GM23338 (cell line): ENCODE measurements around the gene C3AR1. TPM values are rescaled to one million over a fixed set of nuclear protein-coding genes. Genes with fewer than 3 reads are reported as not detected.

ENCODE experiments used
- ATAC-seq: fragments of 200-7000 bp; cut with Tn5 transposase; 3 replicates; pipeline ENCODE4 v1.9.1; 2020
- DNase-seq: peaks from one replicate; pipeline ENCODE4 v3.0.0-alpha.2; 2015; ENCODE audit warnings: low spot score
- H2AFZ ChIP-seq: fragments of 200-600 bp; sonication (generic); 2 replicates; pipeline ENCODE4 v1.8.0; 2016; ENCODE audit warnings: antibody characterized with exemption, mild to moderate bottlenecking, moderate library complexity
- H3F3A ChIP-seq: fragments of 200-600 bp; sonication (generic); replicated peaks from 2 replicates; pipeline ENCODE4 v1.8.0; 2017; ENCODE audit warnings: antibody characterized with exemption, mixed run types, low read depth
- H3K27ac ChIP-seq: fragments of 200-600 bp; sonication (generic); 2 replicates; pipeline ENCODE4 v1.6.1; 2016; ENCODE audit warnings: low read depth
- H3K27me3 ChIP-seq: fragments of 200-600 bp; sonication (generic); 2 replicates; pipeline ENCODE4 v1.8.0; 2016; ENCODE audit warnings: mild to moderate bottlenecking, mixed run types, moderate library complexity; ENCODE audit not compliant: insufficient read depth
- H3K36me3 ChIP-seq: fragments of 200-600 bp; sonication (generic); 2 replicates; pipeline ENCODE4 v1.8.0; 2016; ENCODE audit warnings: mild to moderate bottlenecking; ENCODE audit not compliant: insufficient read depth
- H3K4me1 ChIP-seq: fragments of 200-600 bp; sonication (generic); 2 replicates; pipeline ENCODE4 v1.8.0; 2016; ENCODE audit warnings: mild to moderate bottlenecking, moderate library complexity; ENCODE audit not compliant: insufficient read depth
- H3K4me2 ChIP-seq: fragments of 200-600 bp; sonication (generic); 2 replicates; pipeline ENCODE4 v1.7.1; 2017; ENCODE audit warnings: mixed run types
- H3K4me3 ChIP-seq: fragments of 200-600 bp; sonication (generic); 2 replicates; pipeline ENCODE4 v1.6.1; 2016; ENCODE audit warnings: mixed run types
- H3K79me2 ChIP-seq: fragments of 200-600 bp; sonication (generic); replicated peaks from 2 replicates; pipeline ENCODE4 v1.8.0; 2017; ENCODE audit warnings: mild to moderate bottlenecking; ENCODE audit not compliant: insufficient read depth
- H3K9me2 ChIP-seq: fragments of 200-600 bp; sonication (generic); 2 replicates; pipeline ENCODE4 v1.8.0; 2017; ENCODE audit not compliant: insufficient read depth
- H4K20me1 ChIP-seq: fragments of 200-600 bp; sonication (generic); replicated peaks from 2 replicates; pipeline ENCODE4 v1.8.0; 2017; ENCODE audit warnings: mild to moderate bottlenecking; ENCODE audit not compliant: insufficient read depth
- H3K27ac Mint-ChIP-seq: 2 replicates; pipeline ENCODE4 v1.8.0; 2020; ENCODE audit warnings: inconsistent platforms, mild to moderate bottlenecking, moderate library complexity, mixed read lengths
- H3K27me3 Mint-ChIP-seq: 3 replicates; pipeline ENCODE4 v1.8.0; 2022; ENCODE audit warnings: low read depth, mild to moderate bottlenecking, moderate library complexity, mixed read lengths, inconsistent platforms; ENCODE audit not compliant: insufficient read depth, poor library complexity
- H3K36me3 Mint-ChIP-seq: 3 replicates; pipeline ENCODE4 v1.8.0; 2021; ENCODE audit warnings: low read depth, mild to moderate bottlenecking, inconsistent platforms, moderate library complexity, mixed read lengths
- H3K4me1 Mint-ChIP-seq: 3 replicates; pipeline ENCODE4 v1.8.0; 2020; ENCODE audit warnings: mild to moderate bottlenecking, inconsistent platforms, mixed read lengths
- H3K4me3 Mint-ChIP-seq: 3 replicates; pipeline ENCODE4 v1.8.0; 2021; ENCODE audit warnings: moderate library complexity, mild to moderate bottlenecking, inconsistent platforms, mixed read lengths
- H3K9me3 Mint-ChIP-seq: 3 replicates; pipeline ENCODE4 v1.8.0; 2020; ENCODE audit warnings: moderate library complexity, mild to moderate bottlenecking, inconsistent platforms, mixed read lengths
- EZH2 ChIP-seq: fragments of 200-600 bp; sonication (generic); IDR thresholded peaks from one replicate; pipeline ENCODE4 v1.8.0; 2017; ENCODE audit warnings: antibody characterized with exemption, mild to moderate bottlenecking, low read depth; ENCODE audit not compliant: unreplicated experiment
- EZH2phosphoT487 ChIP-seq: fragments of 200-600 bp; sonication (generic); IDR thresholded peaks from one replicate; pipeline ENCODE4 v1.8.1; 2018; ENCODE audit warnings: antibody characterized with exemption; ENCODE audit not compliant: unreplicated experiment
- NANOG ChIP-seq: IDR thresholded peaks from 2 replicates; pipeline ENCODE4 v1.6.1; 2016; ENCODE audit warnings: antibody characterized with exemption, borderline replicate concordance
- POLR2AphosphoS5 ChIP-seq: IDR thresholded peaks from 2 replicates; pipeline ENCODE4 v1.6.1; 2016; ENCODE audit warnings: antibody characterized with exemption, low read depth
- ZNF114 ChIP-seq: fragments of 250-450 bp; sonication (Bioruptor Pico); IDR thresholded peaks from 2 replicates; pipeline ENCODE4 v1.5.0; 2020; ENCODE audit warnings: mild to moderate bottlenecking, moderate library complexity
- ZNF331 ChIP-seq: fragments of 250-450 bp; sonication (Bioruptor Pico); IDR thresholded peaks from 2 replicates; pipeline ENCODE4 v1.5.0; 2020; ENCODE audit warnings: low read depth, mild to moderate bottlenecking, moderate library complexity
- polyA plus RNA-seq: library from polyadenylated mRNA; unstranded; fragments of >200 nt; fragmentation: Nextera tagmentation; extraction: Ambion mirVana; gene quantifications from 2 replicates; pipeline ENCODE4 v1.2.1, GENCODE V29; 2016
- total RNA-seq: library from RNA; depleted of rRNA; stranded (reverse); fragments of >200 nt; shearing (Covaris generic); gene quantifications from 2 replicates; pipeline ENCODE4 v1.2.3, GENCODE V29; 2014
- TF ChIP-seq, protein P1 (sequence below): fragments of 250-450 bp; sonication (Bioruptor Pico); IDR thresholded peaks from 2 replicates; pipeline ENCODE4 v1.5.0; 2020; ENCODE audit warnings: mild to moderate bottlenecking, moderate library complexity
- TF ChIP-seq, protein P2 (sequence below): IDR thresholded peaks from 2 replicates; pipeline ENCODE4 v1.6.1; 2016; ENCODE audit warnings: antibody characterized with exemption
- TF ChIP-seq, protein P3 (sequence below), 2 experiments: fragments of 200-600 bp in 1 of 2; sonication (generic) in 1 of 2; conservative IDR thresholded peaks; 2 replicates each; pipeline versions ENCODE4 v1.5.1 to v1.6.1; 2016 to 2017; ENCODE audit warnings: antibody characterized with exemption in 2 of 2, low read depth in 2 of 2, mild to moderate bottlenecking in 2 of 2, moderate library complexity in 1 of 2

The C3AR1 gene
- total and polyA plus RNA-seq, 2 experiments from 2014 or later: not detected

DNA sequence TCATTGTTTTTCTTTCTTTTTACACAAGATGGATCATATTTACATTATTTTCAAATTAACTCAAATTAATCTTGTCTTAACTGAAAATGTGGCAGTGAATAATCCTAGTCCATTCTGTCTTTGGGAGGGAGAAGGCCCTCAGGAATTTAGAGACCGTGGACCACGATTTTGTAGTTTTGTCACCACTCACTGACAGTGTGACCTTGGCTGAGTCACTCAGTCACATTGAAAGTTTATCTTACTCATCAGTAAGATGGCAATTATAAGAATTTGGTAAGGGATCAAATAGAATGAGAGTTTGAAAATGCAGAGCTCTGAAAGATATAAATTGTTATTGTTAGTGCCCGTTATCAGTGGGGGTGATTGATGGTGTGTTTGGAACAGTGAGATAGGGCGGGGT lies 17.3 kb downstream of the C3AR1 start:
- H4K20me1 ChIP-seq: no peaks in the 10 kb centered on the region; the same call in 1 of the 2 replicates
- TF ChIP-seq, protein P1, sequence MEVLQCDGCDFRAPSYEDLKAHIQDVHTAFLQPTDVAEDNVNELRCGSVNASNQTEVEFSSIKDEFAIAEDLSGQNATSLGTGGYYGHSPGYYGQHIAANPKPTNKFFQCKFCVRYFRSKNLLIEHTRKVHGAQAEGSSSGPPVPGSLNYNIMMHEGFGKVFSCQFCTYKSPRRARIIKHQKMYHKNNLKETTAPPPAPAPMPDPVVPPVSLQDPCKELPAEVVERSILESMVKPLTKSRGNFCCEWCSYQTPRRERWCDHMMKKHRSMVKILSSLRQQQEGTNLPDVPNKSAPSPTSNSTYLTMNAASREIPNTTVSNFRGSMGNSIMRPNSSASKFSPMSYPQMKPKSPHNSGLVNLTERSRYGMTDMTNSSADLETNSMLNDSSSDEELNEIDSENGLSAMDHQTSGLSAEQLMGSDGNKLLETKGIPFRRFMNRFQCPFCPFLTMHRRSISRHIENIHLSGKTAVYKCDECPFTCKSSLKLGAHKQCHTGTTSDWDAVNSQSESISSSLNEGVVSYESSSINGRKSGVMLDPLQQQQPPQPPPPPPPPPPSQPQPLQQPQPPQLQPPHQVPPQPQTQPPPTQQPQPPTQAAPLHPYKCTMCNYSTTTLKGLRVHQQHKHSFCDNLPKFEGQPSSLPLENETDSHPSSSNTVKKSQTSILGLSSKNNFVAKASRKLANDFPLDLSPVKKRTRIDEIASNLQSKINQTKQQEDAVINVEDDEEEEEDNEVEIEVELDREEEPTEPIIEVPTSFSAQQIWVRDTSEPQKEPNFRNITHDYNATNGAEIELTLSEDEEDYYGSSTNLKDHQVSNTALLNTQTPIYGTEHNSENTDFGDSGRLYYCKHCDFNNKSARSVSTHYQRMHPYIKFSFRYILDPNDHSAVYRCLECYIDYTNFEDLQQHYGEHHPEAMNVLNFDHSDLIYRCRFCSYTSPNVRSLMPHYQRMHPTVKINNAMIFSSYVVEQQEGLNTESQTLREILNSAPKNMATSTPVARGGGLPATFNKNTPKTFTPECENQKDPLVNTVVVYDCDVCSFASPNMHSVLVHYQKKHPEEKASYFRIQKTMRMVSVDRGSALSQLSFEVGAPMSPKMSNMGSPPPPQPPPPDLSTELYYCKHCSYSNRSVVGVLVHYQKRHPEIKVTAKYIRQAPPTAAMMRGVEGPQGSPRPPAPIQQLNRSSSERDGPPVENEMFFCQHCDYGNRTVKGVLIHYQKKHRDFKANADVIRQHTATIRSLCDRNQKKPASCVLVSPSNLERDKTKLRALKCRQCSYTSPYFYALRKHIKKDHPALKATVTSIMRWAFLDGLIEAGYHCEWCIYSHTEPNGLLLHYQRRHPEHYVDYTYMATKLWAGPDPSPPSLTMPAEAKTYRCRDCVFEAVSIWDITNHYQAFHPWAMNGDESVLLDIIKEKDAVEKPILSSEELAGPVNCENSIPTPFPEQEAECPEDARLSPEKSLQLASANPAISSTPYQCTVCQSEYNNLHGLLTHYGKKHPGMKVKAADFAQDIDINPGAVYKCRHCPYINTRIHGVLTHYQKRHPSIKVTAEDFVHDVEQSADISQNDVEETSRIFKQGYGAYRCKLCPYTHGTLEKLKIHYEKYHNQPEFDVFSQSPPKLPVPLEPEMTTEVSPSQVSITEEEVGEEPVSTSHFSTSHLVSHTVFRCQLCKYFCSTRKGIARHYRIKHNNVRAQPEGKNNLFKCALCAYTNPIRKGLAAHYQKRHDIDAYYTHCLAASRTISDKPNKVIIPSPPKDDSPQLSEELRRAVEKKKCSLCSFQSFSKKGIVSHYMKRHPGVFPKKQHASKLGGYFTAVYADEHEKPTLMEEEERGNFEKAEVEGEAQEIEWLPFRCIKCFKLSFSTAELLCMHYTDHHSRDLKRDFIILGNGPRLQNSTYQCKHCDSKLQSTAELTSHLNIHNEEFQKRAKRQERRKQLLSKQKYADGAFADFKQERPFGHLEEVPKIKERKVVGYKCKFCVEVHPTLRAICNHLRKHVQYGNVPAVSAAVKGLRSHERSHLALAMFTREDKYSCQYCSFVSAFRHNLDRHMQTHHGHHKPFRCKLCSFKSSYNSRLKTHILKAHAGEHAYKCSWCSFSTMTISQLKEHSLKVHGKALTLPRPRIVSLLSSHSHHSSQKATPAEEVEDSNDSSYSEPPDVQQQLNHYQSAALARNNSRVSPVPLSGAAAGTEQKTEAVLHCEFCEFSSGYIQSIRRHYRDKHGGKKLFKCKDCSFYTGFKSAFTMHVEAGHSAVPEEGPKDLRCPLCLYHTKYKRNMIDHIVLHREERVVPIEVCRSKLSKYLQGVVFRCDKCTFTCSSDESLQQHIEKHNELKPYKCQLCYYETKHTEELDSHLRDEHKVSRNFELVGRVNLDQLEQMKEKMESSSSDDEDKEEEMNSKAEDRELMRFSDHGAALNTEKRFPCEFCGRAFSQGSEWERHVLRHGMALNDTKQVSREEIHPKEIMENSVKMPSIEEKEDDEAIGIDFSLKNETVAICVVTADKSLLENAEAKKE (CRISPR knock-in tag): no peak
- TF ChIP-seq EZH2phosphoT487: no peak
- H3K9me3 Mint-ChIP-seq: no peaks in the 10 kb centered on the region
- no peaks in the 10 kb centered on the region for H3K4me1 Mint-ChIP-seq
- DNase-seq: no peak
- H3K4me3 Mint-ChIP-seq: no peak overlapping the region
- no peaks in the 10 kb centered on the region for H3K27me3 ChIP-seq
- no peak overlapping the region for H3K27ac Mint-ChIP-seq
- no peak overlapping the region for H3K4me3 ChIP-seq
- H2AFZ ChIP-seq: no peak overlapping the region
- no peak for ATAC-seq
- H3K36me3 ChIP-seq: peaks cover 11% of the 10 kb centered on the region
- H3F3A ChIP-seq: no peaks in the 10 kb centered on the region
- 0 out of 2 replicates have a peak overlapping the region, but pooled peaks have one; percentile 17 for H3K27ac ChIP-seq
- H3K9me2 ChIP-seq: no peaks in the 10 kb centered on the region
- H3K36me3 Mint-ChIP-seq: peaks cover 37% of the 10 kb centered on the region
- H3K79me2 ChIP-seq: no peaks in the 10 kb centered on the region
- H3K27me3 Mint-ChIP-seq: peaks cover 5% of the 10 kb centered on the region
- H3K4me1 ChIP-seq: no peaks in the 10 kb centered on the region
- no peak overlapping the region for H3K4me2 ChIP-seq

DNA sequence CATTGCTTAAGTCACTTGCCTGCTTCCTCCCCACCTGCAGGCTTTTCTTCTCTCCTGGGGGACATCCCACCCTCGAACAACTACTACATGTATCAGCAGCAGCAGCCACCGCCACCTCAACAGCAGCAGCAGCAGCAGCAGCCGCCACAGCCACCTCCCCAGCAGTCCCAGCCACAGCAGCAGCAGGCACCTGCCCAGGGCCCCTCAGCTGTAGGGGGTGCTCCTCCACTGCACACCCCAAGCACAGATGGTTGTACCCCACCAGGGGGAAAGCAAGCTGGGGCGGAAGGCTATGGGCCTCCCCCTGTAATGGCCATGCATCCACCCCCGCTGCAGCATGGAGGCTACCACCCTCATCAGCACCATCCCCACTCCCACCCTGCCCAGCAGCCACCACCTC lies 18.3 kb downstream of the C3AR1 start:
- Histone ChIP-seq H3K4me1 (no peaks in the 10 kb centered on the region), H3K36me3 (peaks cover 20% of the 10 kb centered on the region), H3K4me2 (no peak overlapping the region), H2AFZ (no peak overlapping the region), H3K27ac (no peak overlapping the region), H4K20me1 (no peaks in the 10 kb centered on the region; the same call in 1 of the 2 replicates), H3F3A (no peaks in the 10 kb centered on the region), H3K4me3 (no peak overlapping the region), H3K79me2 (no peaks in the 10 kb centered on the region), H3K27me3 (no peaks in the 10 kb centered on the region), H3K9me2 (no peaks in the 10 kb centered on the region)
- H3K27ac Mint-ChIP-seq: no peak overlapping the region
- peaks cover 5% of the 10 kb centered on the region for H3K27me3 Mint-ChIP-seq
- H3K4me3 Mint-ChIP-seq: no peak overlapping the region
- peaks cover 43% of the 10 kb centered on the region for H3K36me3 Mint-ChIP-seq
- H3K4me1 Mint-ChIP-seq: no peaks in the 10 kb centered on the region
- DNase-seq (no peak), ATAC-seq (no peak)
- no peaks in the 10 kb centered on the region for H3K9me3 Mint-ChIP-seq
- TF ChIP-seq EZH2: no peak
- TF ChIP-seq, protein P2, sequence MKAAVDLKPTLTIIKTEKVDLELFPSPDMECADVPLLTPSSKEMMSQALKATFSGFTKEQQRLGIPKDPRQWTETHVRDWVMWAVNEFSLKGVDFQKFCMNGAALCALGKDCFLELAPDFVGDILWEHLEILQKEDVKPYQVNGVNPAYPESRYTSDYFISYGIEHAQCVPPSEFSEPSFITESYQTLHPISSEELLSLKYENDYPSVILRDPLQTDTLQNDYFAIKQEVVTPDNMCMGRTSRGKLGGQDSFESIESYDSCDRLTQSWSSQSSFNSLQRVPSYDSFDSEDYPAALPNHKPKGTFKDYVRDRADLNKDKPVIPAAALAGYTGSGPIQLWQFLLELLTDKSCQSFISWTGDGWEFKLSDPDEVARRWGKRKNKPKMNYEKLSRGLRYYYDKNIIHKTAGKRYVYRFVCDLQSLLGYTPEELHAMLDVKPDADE: no peak
- TF ChIP-seq ZNF331 (CRISPR knock-in tag): no peak
- no peak for TF ChIP-seq ZNF114 (CRISPR knock-in tag)
- no peak for TF ChIP-seq POLR2AphosphoS5
- no peak for TF ChIP-seq NANOG
- TF ChIP-seq, protein P3, sequence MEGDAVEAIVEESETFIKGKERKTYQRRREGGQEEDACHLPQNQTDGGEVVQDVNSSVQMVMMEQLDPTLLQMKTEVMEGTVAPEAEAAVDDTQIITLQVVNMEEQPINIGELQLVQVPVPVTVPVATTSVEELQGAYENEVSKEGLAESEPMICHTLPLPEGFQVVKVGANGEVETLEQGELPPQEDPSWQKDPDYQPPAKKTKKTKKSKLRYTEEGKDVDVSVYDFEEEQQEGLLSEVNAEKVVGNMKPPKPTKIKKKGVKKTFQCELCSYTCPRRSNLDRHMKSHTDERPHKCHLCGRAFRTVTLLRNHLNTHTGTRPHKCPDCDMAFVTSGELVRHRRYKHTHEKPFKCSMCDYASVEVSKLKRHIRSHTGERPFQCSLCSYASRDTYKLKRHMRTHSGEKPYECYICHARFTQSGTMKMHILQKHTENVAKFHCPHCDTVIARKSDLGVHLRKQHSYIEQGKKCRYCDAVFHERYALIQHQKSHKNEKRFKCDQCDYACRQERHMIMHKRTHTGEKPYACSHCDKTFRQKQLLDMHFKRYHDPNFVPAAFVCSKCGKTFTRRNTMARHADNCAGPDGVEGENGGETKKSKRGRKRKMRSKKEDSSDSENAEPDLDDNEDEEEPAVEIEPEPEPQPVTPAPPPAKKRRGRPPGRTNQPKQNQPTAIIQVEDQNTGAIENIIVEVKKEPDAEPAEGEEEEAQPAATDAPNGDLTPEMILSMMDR (conservative IDR thresholded peaks at IDR 0.05; ENCODE audit: low read depth in 2 of 2): no peak
